HEK293 (cell line): ENCODE measurements around the gene TMEM145.

Experiments
- IKZF3 ChIP-seq: fragments of 450-650 bp; IDR thresholded peaks from 2 replicates; pipeline ENCODE4 v1.5.0; 2018; ENCODE audit warnings: missing biosample characterization, mild to moderate bottlenecking, missing genetic modification characterization, moderate library complexity
- ZNF37A ChIP-seq: fragments of 450-650 bp; IDR thresholded peaks from 2 replicates; pipeline ENCODE4 v1.5.1; 2018; ENCODE audit warnings: missing biosample characterization, missing genetic modification characterization
- ZNF600 ChIP-seq: fragments of 450-650 bp; formaldehyde crosslinking; IDR thresholded peaks from 2 replicates; pipeline ENCODE4 v1.5.1; 2016; ENCODE audit warnings: missing biosample characterization, missing genetic modification characterization
- ZSCAN23 ChIP-seq: fragments of 450-650 bp; formaldehyde crosslinking; IDR thresholded peaks from 2 replicates; pipeline ENCODE4 v1.5.1; 2016; ENCODE audit warnings: missing biosample characterization, missing genetic modification characterization
- TF ChIP-seq, protein P1 (sequence below): fragments of 450-650 bp; formaldehyde crosslinking; IDR thresholded peaks from 2 replicates; pipeline ENCODE4 v1.5.1; 2016; ENCODE audit warnings: missing biosample characterization, missing genetic modification characterization
- TF ChIP-seq, protein P2 (sequence below): fragments of 450-650 bp; formaldehyde crosslinking; IDR thresholded peaks from 2 replicates; pipeline ENCODE4 v1.5.1; 2016; ENCODE audit warnings: missing biosample characterization, missing genetic modification characterization
- TF ChIP-seq, protein P3 (sequence below): sonication (generic); formaldehyde crosslinking; IDR thresholded peaks from 2 replicates; pipeline ENCODE4 v1.8.1; 2022; ENCODE audit warnings: mild to moderate bottlenecking, moderate library complexity, missing genetic modification reagents

DNA sequence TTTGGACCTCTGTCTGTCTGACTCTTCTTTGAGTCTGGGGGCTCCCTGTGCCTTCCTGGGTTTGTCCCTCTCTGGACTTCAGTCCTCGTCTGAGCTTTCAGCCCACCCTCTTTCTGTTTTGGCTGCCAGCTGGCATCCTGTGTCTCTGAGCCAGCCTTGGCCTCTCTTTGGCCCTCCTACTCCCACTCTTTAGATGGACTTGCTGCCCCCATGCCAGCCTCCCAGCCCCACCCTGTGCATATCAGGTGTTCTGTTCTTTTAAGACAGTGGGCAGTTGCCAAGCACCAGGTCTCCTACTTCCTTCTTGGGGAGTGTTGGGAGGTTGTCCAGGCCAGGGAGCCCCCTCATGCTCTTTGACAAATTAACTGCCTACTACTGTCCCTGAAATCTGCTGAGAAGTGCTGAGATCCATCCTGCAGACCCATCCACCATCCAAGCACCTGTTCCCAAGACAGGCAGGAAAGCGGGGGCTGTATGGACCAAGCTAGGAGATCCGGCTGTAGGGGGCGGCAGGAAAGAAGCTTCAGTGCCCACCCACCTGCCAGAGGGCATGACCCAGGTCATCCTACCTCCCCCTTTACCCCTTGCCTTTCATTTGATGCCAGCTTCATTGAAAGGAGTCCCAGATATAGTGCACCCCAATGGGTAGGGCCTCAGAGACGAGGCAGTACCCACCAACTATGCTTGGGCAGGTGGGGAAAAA, 34.5 kb upstream of the TMEM145 start:
- TF ChIP-seq ZSCAN23 (tag by site-specific recombination) = no peak
- no peak for TF ChIP-seq IKZF3 (tag by site-specific recombination)
- 0 out of 2 replicates have a peak, but pooled peaks have one; percentile 1 for TF ChIP-seq ZNF600 (tag by site-specific recombination)
- no peak for TF ChIP-seq ZNF37A (tag by site-specific recombination)
- TF ChIP-seq, protein P1, sequence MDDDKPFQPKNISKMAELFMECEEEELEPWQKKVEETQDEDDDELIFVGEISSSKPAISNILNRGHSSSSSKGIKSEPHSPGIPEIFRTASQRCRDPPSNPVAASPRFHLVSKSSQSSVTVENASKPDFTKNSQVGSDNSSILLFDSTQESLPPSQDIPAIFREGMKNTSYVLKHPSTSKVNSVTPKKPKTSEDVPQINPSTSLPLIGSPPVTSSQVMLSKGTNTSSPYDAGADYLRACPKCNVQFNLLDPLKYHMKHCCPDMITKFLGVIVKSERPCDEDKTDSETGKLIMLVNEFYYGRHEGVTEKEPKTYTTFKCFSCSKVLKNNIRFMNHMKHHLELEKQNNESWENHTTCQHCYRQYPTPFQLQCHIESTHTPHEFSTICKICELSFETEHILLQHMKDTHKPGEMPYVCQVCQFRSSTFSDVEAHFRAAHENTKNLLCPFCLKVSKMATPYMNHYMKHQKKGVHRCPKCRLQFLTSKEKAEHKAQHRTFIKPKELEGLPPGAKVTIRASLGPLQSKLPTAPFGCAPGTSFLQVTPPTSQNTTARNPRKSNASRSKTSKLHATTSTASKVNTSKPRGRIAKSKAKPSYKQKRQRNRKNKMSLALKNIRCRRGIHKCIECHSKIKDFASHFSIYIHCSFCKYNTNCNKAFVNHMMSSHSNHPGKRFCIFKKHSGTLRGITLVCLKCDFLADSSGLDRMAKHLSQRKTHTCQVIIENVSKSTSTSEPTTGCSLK (tag by site-specific recombination) = no peak
- TF ChIP-seq, protein P2, sequence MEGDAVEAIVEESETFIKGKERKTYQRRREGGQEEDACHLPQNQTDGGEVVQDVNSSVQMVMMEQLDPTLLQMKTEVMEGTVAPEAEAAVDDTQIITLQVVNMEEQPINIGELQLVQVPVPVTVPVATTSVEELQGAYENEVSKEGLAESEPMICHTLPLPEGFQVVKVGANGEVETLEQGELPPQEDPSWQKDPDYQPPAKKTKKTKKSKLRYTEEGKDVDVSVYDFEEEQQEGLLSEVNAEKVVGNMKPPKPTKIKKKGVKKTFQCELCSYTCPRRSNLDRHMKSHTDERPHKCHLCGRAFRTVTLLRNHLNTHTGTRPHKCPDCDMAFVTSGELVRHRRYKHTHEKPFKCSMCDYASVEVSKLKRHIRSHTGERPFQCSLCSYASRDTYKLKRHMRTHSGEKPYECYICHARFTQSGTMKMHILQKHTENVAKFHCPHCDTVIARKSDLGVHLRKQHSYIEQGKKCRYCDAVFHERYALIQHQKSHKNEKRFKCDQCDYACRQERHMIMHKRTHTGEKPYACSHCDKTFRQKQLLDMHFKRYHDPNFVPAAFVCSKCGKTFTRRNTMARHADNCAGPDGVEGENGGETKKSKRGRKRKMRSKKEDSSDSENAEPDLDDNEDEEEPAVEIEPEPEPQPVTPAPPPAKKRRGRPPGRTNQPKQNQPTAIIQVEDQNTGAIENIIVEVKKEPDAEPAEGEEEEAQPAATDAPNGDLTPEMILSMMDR (tag by site-specific recombination) = no peak
- TF ChIP-seq, protein P3, sequence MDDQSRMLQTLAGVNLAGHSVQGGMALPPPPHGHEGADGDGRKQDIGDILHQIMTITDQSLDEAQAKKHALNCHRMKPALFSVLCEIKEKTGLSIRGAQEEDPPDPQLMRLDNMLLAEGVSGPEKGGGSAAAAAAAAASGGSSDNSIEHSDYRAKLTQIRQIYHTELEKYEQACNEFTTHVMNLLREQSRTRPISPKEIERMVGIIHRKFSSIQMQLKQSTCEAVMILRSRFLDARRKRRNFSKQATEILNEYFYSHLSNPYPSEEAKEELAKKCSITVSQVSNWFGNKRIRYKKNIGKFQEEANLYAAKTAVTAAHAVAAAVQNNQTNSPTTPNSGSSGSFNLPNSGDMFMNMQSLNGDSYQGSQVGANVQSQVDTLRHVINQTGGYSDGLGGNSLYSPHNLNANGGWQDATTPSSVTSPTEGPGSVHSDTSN (CRISPR knock-in tag) = no peak
